DND-41 (cell line): ENCODE measurements around the gene SELENOT.
"Not testable (repeated sequence)": the region's sequence is repeated elsewhere in the genome, so short reads cannot be mapped to it uniquely, and the experiment has no call there.

ENCODE experiments used
- ATAC-seq: fragments of 200-7000 bp; cut with Tn5 transposase; 3 replicates; pipeline ENCODE4 v1.9.1; 2021; ENCODE audit warnings: low read depth; ENCODE audit not compliant: insufficient read depth
- DNase-seq: peaks from one replicate; pipeline ENCODE4 v3.0.0-alpha.2; 2020
- H2AFZ ChIP-seq: 2 replicates; pipeline ENCODE4 v1.6.0; 2012; ENCODE audit warnings: low read depth, low read length
- H3K27ac ChIP-seq: 2 replicates; pipeline ENCODE4 v1.5.1; 2012; ENCODE audit warnings: low read length, inconsistent platforms
- H3K27me3 ChIP-seq: fragments of 200-600 bp; sonication (generic); 2 replicates; pipeline ENCODE4 v1.6.0; 2012; ENCODE audit warnings: low read length, mild to moderate bottlenecking, inconsistent platforms; ENCODE audit not compliant: insufficient read depth, poor library complexity
- H3K36me3 ChIP-seq: 2 replicates; pipeline ENCODE4 v1.5.1; 2012; ENCODE audit warnings: low read length, inconsistent platforms; ENCODE audit not compliant: insufficient read depth
- H3K4me1 ChIP-seq: 2 replicates; pipeline ENCODE4 v1.5.1; 2012; ENCODE audit warnings: mild to moderate bottlenecking, low read length; ENCODE audit not compliant: insufficient read depth
- H3K4me2 ChIP-seq: 2 replicates; pipeline ENCODE4 v1.6.0; 2012; ENCODE audit warnings: mild to moderate bottlenecking, moderate library complexity, low read length, inconsistent platforms; ENCODE audit not compliant: insufficient read depth
- H3K4me3 ChIP-seq, 2 experiments: fragments of 200-600 bp in 1 of 2; shearing (Covaris generic) in 1 of 2; 2 replicates each; pipeline ENCODE4 v1.5.1; 2012 to 2016; ENCODE audit warnings: inconsistent platforms in 2 of 2, low read length in 2 of 2, mild to moderate bottlenecking in 2 of 2, low read depth in 1 of 2, moderate library complexity in 1 of 2
- H3K79me2 ChIP-seq: 2 replicates; pipeline ENCODE4 v1.6.0; 2012; ENCODE audit warnings: low read length, inconsistent platforms; ENCODE audit not compliant: insufficient read depth
- H3K9ac ChIP-seq: 2 replicates; pipeline ENCODE4 v1.6.0; 2012; ENCODE audit warnings: low read depth, mild to moderate bottlenecking, inconsistent platforms, low read length, moderate library complexity
- H3K9me3 ChIP-seq: 2 replicates; pipeline ENCODE4 v1.5.1; 2012; ENCODE audit warnings: low read length, moderate library complexity, mild to moderate bottlenecking, inconsistent platforms; ENCODE audit not compliant: insufficient read depth, severe bottlenecking
- H4K20me1 ChIP-seq: 2 replicates; pipeline ENCODE4 v1.6.0; 2012; ENCODE audit warnings: low read length; ENCODE audit not compliant: insufficient read depth
- EZH2 ChIP-seq: IDR thresholded peaks from 3 replicates; pipeline ENCODE4 v1.6.1; 2012; ENCODE audit warnings: borderline replicate concordance, low read depth, mild to moderate bottlenecking, moderate library complexity, low read length, inconsistent platforms; ENCODE audit not compliant: severe bottlenecking
- TF ChIP-seq, protein P1 (sequence below): IDR thresholded peaks from 2 replicates; pipeline ENCODE4 v1.5.1; 2012; ENCODE audit warnings: borderline replicate concordance, low read length, moderate library complexity, mild to moderate bottlenecking; ENCODE audit not compliant: poor library complexity, severe bottlenecking; ENCODE audit errors: extremely low read depth

SELENOT gene

DNA sequence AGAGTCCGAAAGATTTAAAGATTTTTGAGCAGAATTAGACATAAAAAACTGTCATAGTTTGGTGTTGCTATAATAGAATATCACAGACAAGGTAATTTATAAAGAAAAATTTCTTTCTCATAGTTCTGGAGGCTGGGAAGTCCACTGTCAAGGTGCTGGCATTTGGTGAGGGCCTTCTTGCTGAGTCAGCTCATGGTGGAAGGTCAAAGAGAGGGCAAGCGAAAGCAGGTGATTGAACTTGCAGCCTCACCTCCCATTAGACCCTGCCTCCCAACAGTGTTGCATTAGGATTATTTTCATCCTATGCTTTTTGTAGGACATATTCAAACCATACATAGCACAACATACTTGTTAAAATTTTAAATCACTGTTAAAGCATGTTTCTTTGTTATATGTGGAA lies 9.9 kb downstream of the SELENOT start:
- Histone ChIP-seq H4K20me1 (peaks cover 43% of the 10 kb centered on the region), H3K4me1 (peaks cover 13% of the 10 kb centered on the region; the same call in 1 of the 2 replicates), H3K4me3 (no peak overlapping the region), H3K9me3 (no peaks in the 10 kb centered on the region), H3K4me2 (no peak overlapping the region), H3K36me3 (peaks cover 28% of the 10 kb centered on the region), H2AFZ (no peak overlapping the region), H3K27ac (no peak overlapping the region), H3K9ac (no peak overlapping the region), H3K27me3 (no peaks in the 10 kb centered on the region), H3K79me2 (peaks cover 82% of the 10 kb centered on the region)
- no peak for ATAC-seq
- TF ChIP-seq EZH2, result no peak
- TF ChIP-seq, protein P1, sequence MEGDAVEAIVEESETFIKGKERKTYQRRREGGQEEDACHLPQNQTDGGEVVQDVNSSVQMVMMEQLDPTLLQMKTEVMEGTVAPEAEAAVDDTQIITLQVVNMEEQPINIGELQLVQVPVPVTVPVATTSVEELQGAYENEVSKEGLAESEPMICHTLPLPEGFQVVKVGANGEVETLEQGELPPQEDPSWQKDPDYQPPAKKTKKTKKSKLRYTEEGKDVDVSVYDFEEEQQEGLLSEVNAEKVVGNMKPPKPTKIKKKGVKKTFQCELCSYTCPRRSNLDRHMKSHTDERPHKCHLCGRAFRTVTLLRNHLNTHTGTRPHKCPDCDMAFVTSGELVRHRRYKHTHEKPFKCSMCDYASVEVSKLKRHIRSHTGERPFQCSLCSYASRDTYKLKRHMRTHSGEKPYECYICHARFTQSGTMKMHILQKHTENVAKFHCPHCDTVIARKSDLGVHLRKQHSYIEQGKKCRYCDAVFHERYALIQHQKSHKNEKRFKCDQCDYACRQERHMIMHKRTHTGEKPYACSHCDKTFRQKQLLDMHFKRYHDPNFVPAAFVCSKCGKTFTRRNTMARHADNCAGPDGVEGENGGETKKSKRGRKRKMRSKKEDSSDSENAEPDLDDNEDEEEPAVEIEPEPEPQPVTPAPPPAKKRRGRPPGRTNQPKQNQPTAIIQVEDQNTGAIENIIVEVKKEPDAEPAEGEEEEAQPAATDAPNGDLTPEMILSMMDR, result no peak
- DNase-seq, result no peak

DNA sequence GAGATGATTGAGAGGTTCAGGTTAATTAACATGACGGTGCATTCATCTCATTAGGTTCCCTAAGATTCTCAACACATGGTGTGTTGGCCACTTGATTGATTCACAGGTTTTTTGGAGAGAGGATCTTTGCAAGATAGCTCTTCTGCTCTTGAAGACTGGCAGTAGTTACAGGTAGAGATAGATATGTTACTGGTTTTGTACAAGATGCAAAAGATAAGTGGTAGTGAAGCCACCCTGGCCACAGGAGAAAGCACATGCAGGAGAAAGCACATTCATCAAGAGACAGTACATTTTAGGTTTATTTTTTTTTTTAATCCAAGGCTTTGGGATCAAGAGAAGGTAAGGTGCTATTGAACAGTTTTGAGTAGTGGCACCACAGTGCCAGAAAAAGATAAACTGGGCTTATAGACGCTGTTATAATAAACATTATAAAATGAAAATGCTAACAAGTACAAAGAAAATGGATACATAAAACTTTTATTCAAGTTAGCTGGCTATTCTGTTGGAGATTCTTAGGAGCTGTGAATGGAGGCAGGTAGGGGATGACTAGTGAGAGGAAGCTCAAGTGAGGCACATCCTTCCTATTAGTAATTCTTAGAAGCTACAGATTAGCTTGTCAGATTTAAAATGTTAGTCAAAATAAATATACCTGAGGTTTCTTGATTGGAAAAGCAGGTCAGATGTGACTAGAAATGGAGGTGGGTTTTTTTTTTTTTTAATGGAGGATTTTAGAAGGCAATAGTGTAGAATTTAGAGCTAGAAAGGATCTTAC lies 10.8 kb downstream of the SELENOT start:
- TF ChIP-seq EZH2, result no peak
- TF ChIP-seq, protein P1, result no peak
- Histone ChIP-seq H2AFZ (no peak overlapping the region), H3K4me2 (no peak overlapping the region), H3K4me3 (no peak overlapping the region), H3K27ac (no peak overlapping the region), H3K9ac (no peak overlapping the region), H4K20me1 (peaks cover 42% of the 10 kb centered on the region), H3K36me3 (peaks cover 28% of the 10 kb centered on the region), H3K9me3 (no peaks in the 10 kb centered on the region), H3K79me2 (peaks cover 82% of the 10 kb centered on the region), H3K27me3 (no peaks in the 10 kb centered on the region), H3K4me1 (peaks cover 11% of the 10 kb centered on the region; the same call in 1 of the 2 replicates)
- ATAC-seq, result no peak; the same call in 2 of the 3 replicates
- no peak for DNase-seq

DNA sequence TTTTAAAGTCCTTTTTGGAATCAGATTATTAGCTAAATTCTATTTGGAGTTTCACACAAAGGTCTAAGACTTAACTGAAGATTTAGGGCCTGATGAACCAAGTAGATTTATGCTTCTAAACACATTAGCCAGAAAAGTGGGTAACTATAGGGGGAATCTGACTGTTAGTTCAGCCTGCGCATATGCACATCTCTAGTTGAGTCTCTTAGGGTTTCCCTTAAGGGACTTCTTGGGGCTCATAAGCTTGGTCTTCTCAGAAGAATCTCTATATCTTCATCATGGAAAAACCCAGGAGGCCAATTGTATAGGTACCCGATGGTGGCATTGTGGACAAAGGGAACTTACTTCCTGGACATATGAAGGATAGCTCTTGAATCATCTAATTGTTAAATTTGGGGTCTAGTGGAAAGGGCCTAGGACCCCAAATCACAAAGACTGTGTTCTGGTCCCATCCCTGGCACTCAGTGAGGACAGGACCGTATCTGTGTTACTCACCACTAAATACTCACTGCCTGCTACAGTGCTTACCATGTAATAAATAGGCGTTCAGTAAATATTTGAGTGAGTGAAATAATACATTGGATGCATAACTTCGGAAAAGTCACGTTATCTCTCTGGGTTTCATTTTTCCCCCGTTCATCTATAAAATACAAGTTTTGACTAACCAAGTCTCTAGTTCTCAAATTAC lies 17.0 kb downstream of the SELENOT start:
- no peak for TF ChIP-seq EZH2
- TF ChIP-seq, protein P1, result no peak
- Histone ChIP-seq H2AFZ (no peak overlapping the region), H3K4me3 (no peak overlapping the region), H3K79me2 (peaks cover 66% of the 10 kb centered on the region), H3K4me2 (no peak overlapping the region), H3K27ac (no peak overlapping the region), H3K4me1 (no peaks in the 10 kb centered on the region), H3K27me3 (no peaks in the 10 kb centered on the region), H3K9ac (no peak overlapping the region), H3K36me3 (peaks cover 11% of the 10 kb centered on the region; the same call in 1 of the 2 replicates), H3K9me3 (no peaks in the 10 kb centered on the region), H4K20me1 (peaks cover 22% of the 10 kb centered on the region; the same call in 1 of the 2 replicates)
- DNase-seq (no peak), ATAC-seq (no peak)

DNA sequence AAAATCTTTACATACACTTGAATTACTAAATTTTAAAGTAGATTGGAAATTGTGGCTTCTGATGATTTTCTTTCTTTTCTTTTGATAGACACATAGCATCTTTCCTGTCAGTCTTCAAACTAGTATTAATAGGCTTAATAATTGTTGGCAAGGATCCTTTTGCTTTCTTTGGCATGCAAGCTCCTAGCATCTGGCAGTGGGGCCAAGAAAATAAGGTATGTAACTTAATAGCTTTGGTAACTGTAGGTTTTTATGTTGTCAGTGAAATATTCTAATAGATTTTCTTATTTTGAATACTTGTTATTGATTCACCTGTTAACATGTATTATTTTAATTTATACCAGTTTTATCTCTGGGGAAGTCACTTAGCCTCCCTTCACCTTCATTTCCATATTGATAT lies 19.8 kb downstream of the SELENOT start:
- H2AFZ ChIP-seq, DNase-seq, H3K27ac ChIP-seq, H3K4me2 ChIP-seq, H3K9ac ChIP-seq, H3K9me3 ChIP-seq, H3K4me1 ChIP-seq, H3K27me3 ChIP-seq, ATAC-seq, H3K4me3 ChIP-seq: not testable (repeated sequence)
- Histone ChIP-seq H3K36me3 (peaks cover 32% of the 10 kb centered on the region), H3K79me2 (peaks cover 50% of the 10 kb centered on the region), H4K20me1 (peaks cover 18% of the 10 kb centered on the region; the same call in 1 of the 2 replicates)
